Neuronal stem cell (in vitro differentiated cells): ENCODE measurements around the gene NPPA.

Source experiments
- DNase-seq: peaks from one replicate; pipeline ENCODE4 v3.0.0-alpha.2; 2013; ENCODE audit warnings: low spot score
- H2AFZ ChIP-seq: one replicate; pipeline ENCODE4 v1.6.1; 2013; ENCODE audit warnings: mild to moderate bottlenecking, low read length, inconsistent platforms
- H2AK5ac ChIP-seq: 2 replicates; pipeline ENCODE4 v1.6.1; 2013; ENCODE audit warnings: low read depth, mild to moderate bottlenecking, inconsistent platforms, low read length, moderate library complexity, mixed read lengths
- H2BK120ac ChIP-seq: 2 replicates; pipeline ENCODE4 v1.6.1; 2013; ENCODE audit warnings: low read depth, mild to moderate bottlenecking, inconsistent platforms, low read length, moderate library complexity, mixed read lengths
- H2BK12ac ChIP-seq: one replicate; pipeline ENCODE4 v1.6.1; 2013; ENCODE audit warnings: low read length, inconsistent platforms
- H2BK15ac ChIP-seq: 2 replicates; pipeline ENCODE4 v1.6.1; 2013; ENCODE audit warnings: mild to moderate bottlenecking, low read length, inconsistent platforms, mixed read lengths
- H2BK5ac ChIP-seq: one replicate; pipeline ENCODE4 v1.6.1; 2013; ENCODE audit warnings: inconsistent platforms, mild to moderate bottlenecking, low read length, moderate library complexity
- H3K14ac ChIP-seq: one replicate; pipeline ENCODE4 v1.6.1; 2013; ENCODE audit warnings: low read length, inconsistent platforms
- H3K18ac ChIP-seq: 2 replicates; pipeline ENCODE4 v1.6.1; 2013; ENCODE audit warnings: low read length, inconsistent platforms
- H3K23ac ChIP-seq: 2 replicates; pipeline ENCODE4 v1.6.1; 2013; ENCODE audit warnings: low read depth, mild to moderate bottlenecking, mixed read lengths, low read length, inconsistent platforms; ENCODE audit not compliant: poor library complexity
- H3K27ac ChIP-seq: replicated peaks from 3 replicates; pipeline ENCODE4 v1.5.1; 2013; ENCODE audit warnings: low read length, inconsistent platforms
- H3K27me3 ChIP-seq, 3 experiments: 2 replicates each; pipeline ENCODE4 v1.6.1; 2013; ENCODE audit warnings: low read length in 3 of 3, mild to moderate bottlenecking in 2 of 3, inconsistent platforms in 1 of 3, low read depth in 1 of 3, mixed read lengths in 1 of 3, moderate library complexity in 1 of 3; ENCODE audit not compliant: control insufficient read depth in 3 of 3, insufficient read depth in 3 of 3
- H3K36me3 ChIP-seq, 2 donors: replicated peaks in 1 of 2; 2 replicates each; pipeline ENCODE4 v1.6.1; 2013; ENCODE audit warnings: low read length in 2 of 2; ENCODE audit not compliant: control insufficient read depth in 2 of 2, insufficient read depth in 2 of 2
- H3K4ac ChIP-seq: 2 replicates; pipeline ENCODE4 v1.6.1; 2013; ENCODE audit warnings: inconsistent platforms, mild to moderate bottlenecking, low read length, moderate library complexity
- H3K4me1 ChIP-seq, 2 donors: 1 replicate in 1 of 2; 2 replicates in 1 of 2; pipeline ENCODE4 v1.6.1; 2013; ENCODE audit warnings: low read length in 2 of 2, low read depth in 1 of 2; ENCODE audit not compliant: control insufficient read depth in 2 of 2, insufficient read depth in 1 of 2
- H3K4me2 ChIP-seq: one replicate; pipeline ENCODE4 v1.6.1; 2013; ENCODE audit warnings: mild to moderate bottlenecking, low read length, inconsistent platforms; ENCODE audit not compliant: insufficient read depth, poor library complexity, severe bottlenecking
- H3K4me3 ChIP-seq, 2 donors: 2 replicates each; pipeline ENCODE4 v1.5.1; 2013; ENCODE audit warnings: low read length in 2 of 2, mild to moderate bottlenecking in 2 of 2, inconsistent platforms in 1 of 2, moderate library complexity in 1 of 2
- H3K79me1 ChIP-seq: one replicate; pipeline ENCODE4 v1.6.1; 2013; ENCODE audit warnings: low read depth, mild to moderate bottlenecking, inconsistent platforms, low read length, moderate library complexity
- H3K9ac ChIP-seq: one replicate; pipeline ENCODE4 v1.6.1; 2013; ENCODE audit warnings: mild to moderate bottlenecking, low read depth, low read length, inconsistent platforms; ENCODE audit not compliant: poor library complexity
- H3K9me3 ChIP-seq, 2 donors: replicated peaks in 1 of 2; 2 replicates each; pipeline versions ENCODE3 to v1.6.1; 2013; ENCODE audit warnings: low read length in 2 of 2, mild to moderate bottlenecking in 2 of 2, inconsistent platforms in 1 of 2, low read depth in 1 of 2, mixed read lengths in 1 of 2, moderate library complexity in 1 of 2; ENCODE audit not compliant: control insufficient read depth in 2 of 2, insufficient read depth in 1 of 2
- H4K8ac ChIP-seq: one replicate; pipeline ENCODE4 v1.6.1; 2013; ENCODE audit warnings: low read depth, mild to moderate bottlenecking, inconsistent platforms, low read length, moderate library complexity
- H4K91ac ChIP-seq: one replicate; pipeline ENCODE4 v1.6.1; 2013; ENCODE audit warnings: low read length, low read depth, mild to moderate bottlenecking, inconsistent platforms; ENCODE audit not compliant: poor library complexity
- WGBS, 2 donors: extraction: QIAGEN DNeasy Blood & Tissue Kit; methylation state at CpG; one replicate each; pipeline ENCODE4 v1.1.7; 2013; ENCODE audit warnings: missing lambda C conversion rate in 2 of 2, mixed read lengths in 1 of 2; ENCODE audit not compliant: insufficient read length in 2 of 2, insufficient replicate concordance in 1 of 2; ENCODE audit errors: extremely low coverage in 2 of 2; 5-methylcytosine and 5-hydroxymethylcytosine counted together

NPPA gene

DNA sequence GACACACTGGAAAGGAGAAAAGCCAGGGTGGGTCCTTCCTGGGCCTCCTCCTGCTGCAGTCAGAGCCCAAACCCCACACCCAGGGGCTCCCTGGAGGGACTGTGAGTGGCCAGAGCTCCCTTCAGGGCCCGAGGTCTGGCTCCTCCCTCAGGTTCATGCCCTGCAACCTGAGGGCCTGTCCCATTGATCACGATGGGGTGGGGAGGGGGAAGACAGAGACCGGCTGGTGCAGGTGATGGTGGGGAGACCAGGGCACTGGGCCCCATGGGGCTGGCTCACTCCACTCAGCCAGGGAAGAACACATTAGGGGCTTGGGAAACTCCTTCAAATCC is 41.3 kb upstream of the NPPA start:
- Histone ChIP-seq H3K4me3 (no peak overlapping the region), H3K14ac (no peak overlapping the region)
- no CpG with 5 or more reads among the region's 3 CpGs for WGBS, 2 donors

GRCh38 chr1:11888206-11888876 is 40.8 kb upstream of the NPPA start:
- Histone ChIP-seq H4K91ac (no peak overlapping the region), H2AK5ac (no peak overlapping the region), H3K27ac (no peak overlapping the region), H2BK15ac (no peak overlapping the region), H3K79me1 (no peaks in the 10 kb centered on the region), H2BK5ac (no peak overlapping the region), H3K18ac (no peak overlapping the region), H2BK120ac (no peak overlapping the region), H3K4me3 (no peak overlapping the region), H4K8ac (no peak overlapping the region), H3K4me2 (no peak overlapping the region), H3K23ac (no peak overlapping the region), H3K4me1 (peaks cover under 1% of the 10 kb centered on the region in 2 donors), H2AFZ (no peak overlapping the region), H3K9me3 (no peaks in the 10 kb centered on the region), H2BK12ac (no peak overlapping the region), H3K36me3 (no peaks in the 10 kb centered on the region), H3K9ac (no peak overlapping the region), H3K4ac (no peak overlapping the region), H3K14ac (no peak overlapping the region), H3K27me3 (peaks cover 0 to 9% (median 0%) of the 10 kb centered on the region in 3 experiments)
- no CpG with 5 or more reads among the region's 15 CpGs for WGBS, 2 donors
- no peak for DNase-seq

More for the DNA sequence above, 41.3 kb upstream of the NPPA start:
- no peaks in the 10 kb centered on the region for H3K4me1 ChIP-seq
- no peak overlapping the region for H3K4me2 ChIP-seq
- no peak overlapping the region for H3K9ac ChIP-seq
- no peak overlapping the region for H3K18ac ChIP-seq
- H4K8ac ChIP-seq = no peak overlapping the region
- no peaks in the 10 kb centered on the region for H3K79me1 ChIP-seq
- H3K9me3 ChIP-seq = no peaks in the 10 kb centered on the region
- H3K23ac ChIP-seq = no peak overlapping the region
- no peaks in the 10 kb centered on the region for H3K36me3 ChIP-seq
- DNase-seq = no peak
- H2AFZ ChIP-seq = no peak overlapping the region
- peaks cover 0 to 8% (median 0%) of the 10 kb centered on the region in 3 experiments for H3K27me3 ChIP-seq
- no peak overlapping the region for H2AK5ac ChIP-seq
- no peak overlapping the region for H2BK120ac ChIP-seq
- no peak overlapping the region for H3K4ac ChIP-seq
- H4K91ac ChIP-seq = no peak overlapping the region
- H2BK12ac ChIP-seq = no peak overlapping the region
- no peak overlapping the region for H3K27ac ChIP-seq
- no peak overlapping the region for H2BK5ac ChIP-seq
- no peak overlapping the region for H2BK15ac ChIP-seq

DNA sequence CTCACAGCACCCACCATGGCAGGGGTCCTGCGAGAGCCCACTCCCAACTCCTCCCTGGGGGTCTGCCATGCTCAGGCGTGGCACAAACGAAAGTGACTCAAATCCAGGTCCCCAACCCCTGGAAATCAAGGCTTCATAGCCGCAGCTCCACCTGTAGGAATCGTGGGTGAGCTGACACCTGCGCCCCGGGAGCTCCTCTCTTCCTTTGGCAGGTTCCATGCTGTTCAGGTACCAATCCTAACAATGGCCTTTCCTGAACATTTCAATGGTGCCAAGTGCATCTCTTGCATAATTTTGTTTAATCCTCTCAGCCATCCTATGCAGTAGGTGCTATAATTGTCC is 40.1 kb upstream of the NPPA start:
- H3K9ac ChIP-seq = no peak overlapping the region
- H3K27ac ChIP-seq = no peak overlapping the region
- no peak overlapping the region for H2AK5ac ChIP-seq
- H3K4ac ChIP-seq = no peak overlapping the region
- H3K36me3 ChIP-seq = no peaks in the 10 kb centered on the region
- H3K4me3 ChIP-seq = no peak overlapping the region
- no peak overlapping the region for H2BK15ac ChIP-seq
- no peak overlapping the region for H2BK12ac ChIP-seq
- H3K4me1 ChIP-seq = peaks cover 3 to 4% of the 10 kb centered on the region in 2 donors
- H2BK5ac ChIP-seq = peak overlapping the region; percentile 75
- WGBS, 2 donors = no CpG with 5 or more reads among the region's 7 CpGs
- H3K14ac ChIP-seq = no peak overlapping the region
- H4K8ac ChIP-seq = no peak overlapping the region
- no peaks in the 10 kb centered on the region for H3K9me3 ChIP-seq
- DNase-seq = no peak
- H2AFZ ChIP-seq = no peak overlapping the region
- no peak overlapping the region for H3K4me2 ChIP-seq
- no peak overlapping the region for H4K91ac ChIP-seq
- H3K18ac ChIP-seq = no peak overlapping the region
- peaks cover 0 to 14% (median 0%) of the 10 kb centered on the region in 3 experiments for H3K27me3 ChIP-seq
- no peaks in the 10 kb centered on the region for H3K79me1 ChIP-seq
- no peak overlapping the region for H2BK120ac ChIP-seq
- no peak overlapping the region for H3K23ac ChIP-seq

GRCh38 chr1:11886986-11887665 is 39.5 kb upstream of the NPPA start:
- no peak overlapping the region for H3K4me2 ChIP-seq
- no peak overlapping the region for H2AFZ ChIP-seq
- H3K9ac ChIP-seq = no peak overlapping the region
- peak overlapping the region; percentile 49 for H2BK15ac ChIP-seq
- no peak for DNase-seq
- no peak overlapping the region for H3K4ac ChIP-seq
- no peaks in the 10 kb centered on the region for H3K79me1 ChIP-seq
- no peak overlapping the region for H2AK5ac ChIP-seq
- H3K9me3 ChIP-seq = no peaks in the 10 kb centered on the region
- H3K4me3 ChIP-seq = no peak overlapping the region
- H3K4me1 ChIP-seq = peaks cover 3 to 4% of the 10 kb centered on the region in 2 donors
- H3K14ac ChIP-seq = no peak overlapping the region
- H2BK12ac ChIP-seq = no peak overlapping the region
- H3K18ac ChIP-seq = no peak overlapping the region
- peak overlapping the region; percentile 75 for H2BK5ac ChIP-seq
- no peak overlapping the region for H4K8ac ChIP-seq
- H4K91ac ChIP-seq = no peak overlapping the region
- peak overlapping the region; percentile 95 for H3K23ac ChIP-seq
- no CpG with 5 or more reads among the region's 19 CpGs for WGBS, 2 donors
- peaks cover 0 to 14% (median 0%) of the 10 kb centered on the region in 3 experiments for H3K27me3 ChIP-seq
- no peaks in the 10 kb centered on the region for H3K36me3 ChIP-seq
- no peak overlapping the region for H3K27ac ChIP-seq
- no peak overlapping the region for H2BK120ac ChIP-seq
